H9 (cell line): ENCODE results near the gene SLITRK6. TPM values are rescaled to one million over a fixed set of nuclear protein-coding genes. Genes with fewer than 3 reads are reported as not detected.

ENCODE experiments used
- DNase-seq: peaks from one replicate; pipeline ENCODE4 v3.0.0-alpha.2; 2017
- H2AFZ ChIP-seq: one replicate; pipeline ENCODE4 v1.6.1; 2013; ENCODE audit warnings: mild to moderate bottlenecking, low read length, control low read depth, moderate library complexity
- H2AK5ac ChIP-seq: 2 replicates; pipeline ENCODE4 v1.6.1; 2013; ENCODE audit warnings: low read length, control low read depth, mixed read lengths; ENCODE audit not compliant: insufficient read length
- H2BK120ac ChIP-seq: one replicate; pipeline ENCODE4 v1.6.1; 2013; ENCODE audit warnings: low read depth, mild to moderate bottlenecking, low read length, control low read depth, inconsistent platforms; ENCODE audit not compliant: poor library complexity, severe bottlenecking
- H2BK12ac ChIP-seq: 2 replicates; pipeline ENCODE4 v1.6.1; 2013; ENCODE audit warnings: low read length, control low read depth, mixed read lengths, low read depth; ENCODE audit not compliant: insufficient read length
- H2BK15ac ChIP-seq: 2 replicates; pipeline ENCODE4 v1.6.1; 2013; ENCODE audit warnings: low read depth, low read length, control low read depth
- H2BK20ac ChIP-seq: one replicate; pipeline ENCODE4 v1.6.1; 2013; ENCODE audit warnings: low read depth, mild to moderate bottlenecking, low read length, control low read depth, inconsistent platforms; ENCODE audit not compliant: poor library complexity, severe bottlenecking
- H2BK5ac ChIP-seq: 2 replicates; pipeline ENCODE4 v1.6.1; 2013; ENCODE audit warnings: low read length, control low read depth, mixed read lengths; ENCODE audit not compliant: insufficient read length
- H3K14ac ChIP-seq: 2 replicates; pipeline ENCODE4 v1.6.1; 2013; ENCODE audit warnings: low read length, control low read depth; ENCODE audit not compliant: insufficient read depth
- H3K18ac ChIP-seq: 2 replicates; pipeline ENCODE4 v1.6.1; 2013; ENCODE audit warnings: low read depth, mild to moderate bottlenecking, mixed read lengths, low read length, control low read depth; ENCODE audit not compliant: insufficient read length
- H3K23ac ChIP-seq: 2 replicates; pipeline ENCODE4 v1.6.1; 2013; ENCODE audit warnings: low read length, control low read depth, mixed read lengths, low read depth; ENCODE audit not compliant: insufficient read length
- H3K23me2 ChIP-seq: 2 replicates; pipeline ENCODE4 v1.6.1; 2013; ENCODE audit warnings: low read depth, mild to moderate bottlenecking, mixed read lengths, low read length, control low read depth; ENCODE audit not compliant: insufficient read length, poor library complexity, severe bottlenecking
- H3K27ac ChIP-seq: 2 replicates; pipeline ENCODE4 v1.5.1; 2013; ENCODE audit warnings: low read length, control low read depth, mixed read lengths, low read depth; ENCODE audit not compliant: insufficient read length
- H3K27me3 ChIP-seq: 2 replicates; pipeline ENCODE4 v1.6.1; 2013; ENCODE audit warnings: low read length, control low read depth, inconsistent platforms; ENCODE audit not compliant: insufficient read depth
- H3K4ac ChIP-seq: 2 replicates; pipeline ENCODE4 v1.6.1; 2013; ENCODE audit warnings: low read depth, mild to moderate bottlenecking, control low read depth, inconsistent platforms, low read length, moderate library complexity
- H3K4me1 ChIP-seq: 2 replicates; pipeline ENCODE4 v1.6.1; 2013; ENCODE audit warnings: low read length, control low read depth, inconsistent platforms; ENCODE audit not compliant: insufficient read depth
- H3K4me2 ChIP-seq: 2 replicates; pipeline ENCODE4 v1.6.1; 2013; ENCODE audit warnings: low read length, control low read depth, mixed read lengths; ENCODE audit not compliant: insufficient read length, insufficient read depth
- H3K56ac ChIP-seq: 2 replicates; pipeline ENCODE4 v1.6.1; 2013; ENCODE audit warnings: low read depth, mild to moderate bottlenecking, mixed read lengths, low read length, control low read depth; ENCODE audit not compliant: insufficient read length
- H3K79me1 ChIP-seq: 2 replicates; pipeline ENCODE4 v1.6.1; 2013; ENCODE audit warnings: low read depth, mild to moderate bottlenecking, moderate library complexity, low read length, control low read depth, inconsistent platforms; ENCODE audit not compliant: insufficient read depth, poor library complexity, severe bottlenecking
- H3K79me2 ChIP-seq: 2 replicates; pipeline ENCODE4 v1.6.1; 2013; ENCODE audit warnings: low read length, control low read depth, inconsistent platforms; ENCODE audit not compliant: insufficient read depth
- H3K9ac ChIP-seq: 2 replicates; pipeline ENCODE4 v1.6.1; 2013; ENCODE audit warnings: low read length, control low read depth, mixed read lengths; ENCODE audit not compliant: insufficient read length; ENCODE audit errors: extremely low read depth
- H3K9me3 ChIP-seq: one replicate; pipeline ENCODE4 v1.6.1; 2013; ENCODE audit warnings: low read depth, low read length, inconsistent platforms; ENCODE audit not compliant: control insufficient read depth
- H3T11ph ChIP-seq: one replicate; pipeline ENCODE4 v1.6.1; 2013; ENCODE audit warnings: mild to moderate bottlenecking, low read length, control low read depth, inconsistent platforms
- H4K20me1 ChIP-seq: one replicate; pipeline ENCODE4 v1.6.1; 2013; ENCODE audit not compliant: control insufficient read depth, insufficient read length, insufficient read depth
- H4K5ac ChIP-seq: 2 replicates; pipeline ENCODE4 v1.6.1; 2013; ENCODE audit warnings: low read depth, mild to moderate bottlenecking, mixed read lengths, low read length, control low read depth; ENCODE audit not compliant: insufficient read length
- H4K8ac ChIP-seq: replicated peaks from 2 replicates; pipeline ENCODE4 v1.6.1; 2013; ENCODE audit warnings: low read length, control low read depth, mixed read lengths, low read depth; ENCODE audit not compliant: insufficient read length
- H4K91ac ChIP-seq: 2 replicates; pipeline ENCODE4 v1.6.1; 2013; ENCODE audit warnings: low read depth, mild to moderate bottlenecking, moderate library complexity, mixed read lengths, low read length, control low read depth; ENCODE audit not compliant: insufficient read length
- H3K27ac Mint-ChIP-seq, 3 experiments: 2 replicates in 2 of 3; 3 replicates in 1 of 3; pipeline ENCODE4 v1.8.0; 2020 to 2021; ENCODE audit warnings: mixed read lengths in 3 of 3, mild to moderate bottlenecking in 1 of 3, moderate library complexity in 1 of 3
- H3K27me3 Mint-ChIP-seq: 2 replicates; pipeline ENCODE4 v1.8.0; 2021; ENCODE audit warnings: low read depth, mild to moderate bottlenecking, moderate library complexity, mixed read lengths
- H3K36me3 Mint-ChIP-seq, 3 experiments: 2 replicates in 2 of 3; 3 replicates in 1 of 3; pipeline ENCODE4 v1.8.0; 2020 to 2021; ENCODE audit warnings: low read depth in 3 of 3, mixed read lengths in 3 of 3; ENCODE audit not compliant: insufficient read depth in 1 of 3
- H3K4me1 Mint-ChIP-seq, 2 experiments: 2 replicates each; pipeline ENCODE4 v1.8.0; 2020; ENCODE audit warnings: mixed read lengths in 2 of 2
- H3K4me3 Mint-ChIP-seq, 2 experiments: 2 replicates in 1 of 2; 3 replicates in 1 of 2; pipeline ENCODE4 v1.8.0; 2020 to 2021; ENCODE audit warnings: mild to moderate bottlenecking in 2 of 2, mixed read lengths in 2 of 2, moderate library complexity in 1 of 2
- H3K9me3 Mint-ChIP-seq, 2 experiments: 2 replicates in 1 of 2; 3 replicates in 1 of 2; pipeline ENCODE4 v1.8.0; 2020; ENCODE audit warnings: mild to moderate bottlenecking in 2 of 2, mixed read lengths in 2 of 2, moderate library complexity in 1 of 2
- CTCF ChIP-seq: fragments of 200-600 bp; sonication (generic); conservative IDR thresholded peaks from 3 replicates; pipeline ENCODE4 v1.8.0; 2021; ENCODE audit warnings: antibody characterized with exemption, mild to moderate bottlenecking
- WGBS: extraction: QIAGEN DNeasy Blood & Tissue Kit; methylation state at CpG from one replicate; pipeline ENCODE4 v1.1.7; 2013; ENCODE audit warnings: missing lambda C conversion rate, low lambda C conversion rate, mixed read lengths; ENCODE audit not compliant: insufficient read length; ENCODE audit errors: extremely low coverage; 5-methylcytosine and 5-hydroxymethylcytosine counted together
- total RNA-seq: library from RNA; stranded (reverse); gene quantifications from 2 replicates; pipeline ENCODE4 v1.2.1, GENCODE V29; 2021

The SLITRK6 gene
- total RNA-seq, 1 experiment from 2014 or later = not detected

GRCh38 chr13:85806553-85807175, 7.4 kb upstream of the SLITRK6 start:
- no peak for DNase-seq
- no peak overlapping the region for H2AK5ac ChIP-seq
- H3K23me2 ChIP-seq = no peaks in the 10 kb centered on the region
- Mint-ChIP-seq H3K27me3 (no peaks in the 10 kb centered on the region), H3K4me1 (no peaks in the 10 kb centered on the region), H3K27ac (no peak overlapping the region), H3K4me3 (no peak overlapping the region), H3K36me3 (no peaks in the 10 kb centered on the region), H3K9me3 (no peaks in the 10 kb centered on the region)
- H4K8ac ChIP-seq = no peak overlapping the region
- no peak overlapping the region for H3K27ac ChIP-seq
- no peaks in the 10 kb centered on the region for H3K79me2 ChIP-seq
- H3K27me3 ChIP-seq = no peaks in the 10 kb centered on the region
- no peak overlapping the region for H3K23ac ChIP-seq
- no peak overlapping the region for H2BK120ac ChIP-seq
- H3K4ac ChIP-seq = no peak overlapping the region
- no peaks in the 10 kb centered on the region for H3K79me1 ChIP-seq
- no peak overlapping the region for H2BK20ac ChIP-seq
- H3T11ph ChIP-seq = no peak overlapping the region
- H3K14ac ChIP-seq = no peak overlapping the region
- H3K9ac ChIP-seq = no peak overlapping the region
- TF ChIP-seq CTCF = peak; percentile 88
- H2BK5ac ChIP-seq = no peak overlapping the region
- H2AFZ ChIP-seq = no peak overlapping the region
- H3K9me3 ChIP-seq = no peaks in the 10 kb centered on the region
- H2BK15ac ChIP-seq = no peak overlapping the region
- no peak overlapping the region for H4K91ac ChIP-seq
- H3K4me2 ChIP-seq = no peak overlapping the region
- H3K18ac ChIP-seq = no peak overlapping the region
- no peaks in the 10 kb centered on the region for H3K4me1 ChIP-seq
- H2BK12ac ChIP-seq = no peak overlapping the region
- H4K20me1 ChIP-seq = no peaks in the 10 kb centered on the region
- WGBS = no CpG with 5 or more reads among the region's 3 CpGs
- no peak overlapping the region for H4K5ac ChIP-seq
- no peak overlapping the region for H3K56ac ChIP-seq
